Osteoblast (primary cell): ENCODE data around the gene FOXA3. TPM values are rescaled to one million over a fixed set of nuclear protein-coding genes. Genes with fewer than 3 reads are reported as not detected.
A peak's percentile ranks its signal among the peaks of the same experiment; 100 is the strongest.

Experiments
- DNase-seq: peaks from one replicate; pipeline ENCODE4 v3.0.0; 2011; ENCODE audit warnings: low spot score, mixed read lengths; ENCODE audit not compliant: insufficient read length; ENCODE audit errors: missing footprints
- H2AFZ ChIP-seq: 2 replicates; pipeline ENCODE4 v1.6.0; 2011; ENCODE audit warnings: mild to moderate bottlenecking, low read length
- H3K27ac ChIP-seq: 2 replicates; pipeline ENCODE4 v1.5.1; 2011; ENCODE audit warnings: mild to moderate bottlenecking, low read depth, low read length, moderate library complexity
- H3K27me3 ChIP-seq: 2 replicates; pipeline ENCODE4 v1.6.0; 2012; ENCODE audit warnings: mild to moderate bottlenecking, control low read depth, inconsistent platforms, low read length, moderate library complexity; ENCODE audit not compliant: insufficient read depth
- H3K36me3 ChIP-seq: 2 replicates; pipeline ENCODE4 v1.5.1; 2011; ENCODE audit warnings: mild to moderate bottlenecking, low read length, control low read depth, moderate library complexity; ENCODE audit not compliant: insufficient read depth
- H3K4me1 ChIP-seq: 2 replicates; pipeline ENCODE4 v1.5.1; 2011; ENCODE audit warnings: mild to moderate bottlenecking, low read length, control low read depth, moderate library complexity; ENCODE audit not compliant: insufficient read depth
- H3K4me2 ChIP-seq: 2 replicates; pipeline ENCODE4 v1.6.0; 2011; ENCODE audit warnings: mild to moderate bottlenecking, low read length; ENCODE audit not compliant: insufficient read depth
- H3K4me3 ChIP-seq: fragments of 200-600 bp; sonication (generic); 3 replicates; pipeline ENCODE4 v1.5.1; 2012; ENCODE audit warnings: mild to moderate bottlenecking, low read length, inconsistent platforms; ENCODE audit not compliant: insufficient read depth
- H3K79me2 ChIP-seq: 2 replicates; pipeline ENCODE4 v1.6.0; 2012; ENCODE audit warnings: mild to moderate bottlenecking, low read length, control low read depth, inconsistent platforms; ENCODE audit not compliant: insufficient read depth
- H3K9me3 ChIP-seq: 2 replicates; pipeline ENCODE4 v1.5.1; 2011; ENCODE audit warnings: low read depth, low read length, control low read depth
- H4K20me1 ChIP-seq: 2 replicates; pipeline ENCODE4 v1.6.0; 2012; ENCODE audit warnings: mild to moderate bottlenecking, low read length, control low read depth; ENCODE audit not compliant: insufficient read depth
- total RNA-seq: library from RNA; depleted of rRNA; stranded (reverse); fragments of >200 nt; gene quantifications from 2 replicates; pipeline ENCODE4 v1.2.3, GENCODE V29; 2012
- TF ChIP-seq, protein P1 (sequence below): IDR thresholded peaks from 2 replicates; pipeline ENCODE4 v1.5.1; 2011; ENCODE audit warnings: mild to moderate bottlenecking, low read depth, low read length, moderate library complexity; ENCODE audit errors: extremely low read depth

Gene FOXA3
- total RNA-seq, 1 donor = not detected

DNA sequence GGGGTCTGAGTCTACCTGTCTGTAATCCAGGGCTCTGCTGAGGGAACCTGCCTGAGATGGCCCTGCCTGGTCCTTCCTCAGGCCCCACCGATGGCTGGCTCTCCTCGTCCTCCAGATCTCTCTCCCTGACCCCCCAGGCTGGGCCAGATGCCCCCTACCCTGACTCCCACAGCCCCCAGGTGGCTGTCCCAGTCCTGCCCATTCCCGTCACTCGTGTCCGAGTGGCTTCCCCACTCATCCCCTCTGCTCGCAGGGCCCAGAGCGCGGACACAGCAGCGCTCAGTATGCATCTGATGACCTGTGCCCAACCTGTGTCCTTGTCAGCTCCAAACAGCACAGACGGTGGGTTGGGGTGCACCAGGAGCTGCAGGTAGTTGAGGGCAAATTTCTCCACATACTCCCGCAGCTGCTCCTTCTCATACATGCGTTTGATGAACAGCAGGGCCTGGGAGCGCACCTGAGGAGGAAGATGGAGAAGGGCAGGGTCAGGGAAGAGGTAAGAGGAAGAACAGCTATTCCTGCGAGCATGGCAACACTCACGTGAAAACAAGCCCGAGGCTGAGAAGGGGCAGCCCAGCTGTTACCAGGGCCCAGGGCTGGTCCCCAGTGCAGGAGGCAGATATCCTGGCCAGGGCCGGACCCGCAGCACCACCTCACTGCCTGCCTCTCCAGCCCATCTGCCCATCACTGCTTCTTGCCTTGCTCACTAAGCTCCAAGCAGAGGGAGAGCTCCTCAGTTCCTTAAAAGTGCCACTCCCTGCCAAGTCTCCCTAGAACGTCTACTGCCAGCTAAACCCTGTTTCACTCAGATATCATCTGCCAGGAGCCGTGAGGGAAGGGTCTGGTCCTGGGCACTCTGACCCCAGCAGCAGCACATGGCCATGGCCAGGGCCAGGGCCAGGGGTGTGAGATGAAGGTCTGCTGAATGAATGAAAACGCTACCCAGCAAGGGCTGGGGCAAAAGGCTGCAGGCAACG, 37.9 kb upstream of the FOXA3 start:
- Histone ChIP-seq H4K20me1 (peaks cover 3% of the 10 kb centered on the region), H3K4me3 (no peak overlapping the region), H3K27ac (no peak overlapping the region), H2AFZ (no peak overlapping the region), H3K36me3 (peaks cover 72% of the 10 kb centered on the region), H3K4me2 (no peak overlapping the region), H3K9me3 (no peaks in the 10 kb centered on the region), H3K4me1 (no peaks in the 10 kb centered on the region), H3K79me2 (no peaks in the 10 kb centered on the region), H3K27me3 (no peaks in the 10 kb centered on the region)
- TF ChIP-seq, protein P1, sequence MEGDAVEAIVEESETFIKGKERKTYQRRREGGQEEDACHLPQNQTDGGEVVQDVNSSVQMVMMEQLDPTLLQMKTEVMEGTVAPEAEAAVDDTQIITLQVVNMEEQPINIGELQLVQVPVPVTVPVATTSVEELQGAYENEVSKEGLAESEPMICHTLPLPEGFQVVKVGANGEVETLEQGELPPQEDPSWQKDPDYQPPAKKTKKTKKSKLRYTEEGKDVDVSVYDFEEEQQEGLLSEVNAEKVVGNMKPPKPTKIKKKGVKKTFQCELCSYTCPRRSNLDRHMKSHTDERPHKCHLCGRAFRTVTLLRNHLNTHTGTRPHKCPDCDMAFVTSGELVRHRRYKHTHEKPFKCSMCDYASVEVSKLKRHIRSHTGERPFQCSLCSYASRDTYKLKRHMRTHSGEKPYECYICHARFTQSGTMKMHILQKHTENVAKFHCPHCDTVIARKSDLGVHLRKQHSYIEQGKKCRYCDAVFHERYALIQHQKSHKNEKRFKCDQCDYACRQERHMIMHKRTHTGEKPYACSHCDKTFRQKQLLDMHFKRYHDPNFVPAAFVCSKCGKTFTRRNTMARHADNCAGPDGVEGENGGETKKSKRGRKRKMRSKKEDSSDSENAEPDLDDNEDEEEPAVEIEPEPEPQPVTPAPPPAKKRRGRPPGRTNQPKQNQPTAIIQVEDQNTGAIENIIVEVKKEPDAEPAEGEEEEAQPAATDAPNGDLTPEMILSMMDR = no peak
- DNase-seq = peak; percentile 69

DNA sequence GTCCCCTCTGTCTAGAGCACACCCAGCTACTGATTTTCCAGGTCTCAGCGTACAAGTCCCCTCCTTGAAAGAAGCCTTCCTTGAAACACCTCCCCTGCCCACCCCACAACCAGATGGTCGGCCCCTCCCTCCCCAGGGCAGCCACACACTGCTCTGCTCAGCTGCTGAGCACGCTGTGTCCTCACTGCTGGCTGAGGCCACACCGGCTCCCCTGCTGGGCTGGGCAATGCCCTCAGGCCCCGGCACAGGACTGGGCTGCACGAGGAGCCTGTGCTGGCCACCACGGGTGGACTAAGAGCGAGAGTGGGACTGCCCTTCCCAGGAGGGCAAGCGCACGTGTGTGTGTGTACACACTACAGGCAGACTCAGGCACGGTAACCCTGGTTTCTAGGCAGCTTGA, 37.2 kb upstream of the FOXA3 start:
- no peak overlapping the region for H2AFZ ChIP-seq
- DNase-seq = no peak
- peaks cover 71% of the 10 kb centered on the region for H3K36me3 ChIP-seq
- H3K4me1 ChIP-seq = no peaks in the 10 kb centered on the region
- no peaks in the 10 kb centered on the region for H3K27me3 ChIP-seq
- no peak overlapping the region for H3K27ac ChIP-seq
- no peak overlapping the region for H3K4me3 ChIP-seq
- H3K79me2 ChIP-seq = no peaks in the 10 kb centered on the region
- no peak overlapping the region for H3K4me2 ChIP-seq
- TF ChIP-seq, protein P1 = no peak
- H3K9me3 ChIP-seq = no peaks in the 10 kb centered on the region
- peaks cover 3% of the 10 kb centered on the region for H4K20me1 ChIP-seq

DNA sequence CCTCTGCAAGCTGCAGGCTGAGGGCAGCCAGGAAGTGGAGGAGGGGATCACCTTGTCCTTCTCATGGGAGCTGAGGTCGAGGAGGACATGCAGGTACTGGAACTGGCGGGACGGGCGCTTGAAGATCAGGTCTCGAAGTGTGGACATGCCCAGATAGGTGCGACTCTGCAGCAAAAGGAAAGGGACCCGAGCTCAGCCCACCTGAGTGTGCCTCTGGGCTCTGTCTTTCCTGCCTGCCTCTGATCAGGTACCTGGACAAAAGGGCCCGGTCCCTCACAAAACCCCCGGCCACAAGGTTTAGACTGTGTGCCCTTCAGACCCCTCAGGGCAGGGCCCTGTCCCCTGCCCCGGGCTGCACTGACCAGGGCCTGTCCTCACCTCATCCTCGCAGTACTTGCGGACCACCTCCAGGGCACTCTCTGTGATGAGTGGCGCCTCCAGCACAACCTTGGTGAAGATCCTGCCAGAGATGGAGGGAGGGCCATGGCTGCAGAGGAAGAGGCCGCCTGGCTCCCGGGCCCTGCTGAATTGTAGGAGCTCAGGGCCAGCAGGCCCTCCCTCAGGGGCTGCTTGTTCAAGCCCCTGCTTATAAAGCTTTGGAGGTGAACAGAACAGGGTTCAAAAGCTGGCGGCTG, 36.5 kb upstream of the FOXA3 start:
- no peaks in the 10 kb centered on the region for H3K27me3 ChIP-seq
- no peaks in the 10 kb centered on the region for H3K9me3 ChIP-seq
- peaks cover 77% of the 10 kb centered on the region for H3K36me3 ChIP-seq
- H3K27ac ChIP-seq = no peak overlapping the region
- DNase-seq = peak; percentile 81
- TF ChIP-seq, protein P1 = no peak
- no peak overlapping the region for H3K4me3 ChIP-seq
- no peak overlapping the region for H3K4me2 ChIP-seq
- no peaks in the 10 kb centered on the region for H3K79me2 ChIP-seq
- H3K4me1 ChIP-seq = no peaks in the 10 kb centered on the region
- peaks cover 3% of the 10 kb centered on the region for H4K20me1 ChIP-seq
- H2AFZ ChIP-seq = no peak overlapping the region

DNA sequence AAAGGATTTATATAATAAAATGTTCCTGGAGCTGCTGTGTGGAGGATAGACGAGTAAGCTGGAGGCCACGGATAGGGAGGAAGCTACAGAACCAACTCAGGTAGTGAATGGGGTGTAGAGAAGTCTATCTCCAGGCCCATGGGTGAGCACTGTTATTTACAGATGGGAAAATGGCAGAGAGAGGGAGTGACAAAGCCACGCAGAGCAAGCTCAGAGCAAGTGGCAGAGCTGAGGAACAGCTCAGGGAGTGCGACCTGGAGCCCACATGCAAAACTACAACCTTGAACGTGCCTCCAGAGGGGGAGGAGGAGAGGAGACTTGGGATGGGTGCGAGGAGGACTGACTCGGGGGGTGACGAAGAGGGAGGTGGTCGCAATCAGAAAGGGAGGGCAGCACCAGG, 35.6 kb upstream of the FOXA3 start:
- Histone ChIP-seq H3K36me3 (peaks cover 68% of the 10 kb centered on the region), H4K20me1 (peaks cover 3% of the 10 kb centered on the region), H3K4me3 (no peak overlapping the region), H3K4me2 (no peak overlapping the region), H3K27ac (no peak overlapping the region), H3K27me3 (no peaks in the 10 kb centered on the region), H3K4me1 (no peaks in the 10 kb centered on the region), H3K79me2 (no peaks in the 10 kb centered on the region), H3K9me3 (no peaks in the 10 kb centered on the region), H2AFZ (no peak overlapping the region)
- TF ChIP-seq, protein P1 = no peak
- DNase-seq = peak; percentile 56
